ENCODE results near the gene TBC1D22A.

The TBC1D22A gene

DNA sequence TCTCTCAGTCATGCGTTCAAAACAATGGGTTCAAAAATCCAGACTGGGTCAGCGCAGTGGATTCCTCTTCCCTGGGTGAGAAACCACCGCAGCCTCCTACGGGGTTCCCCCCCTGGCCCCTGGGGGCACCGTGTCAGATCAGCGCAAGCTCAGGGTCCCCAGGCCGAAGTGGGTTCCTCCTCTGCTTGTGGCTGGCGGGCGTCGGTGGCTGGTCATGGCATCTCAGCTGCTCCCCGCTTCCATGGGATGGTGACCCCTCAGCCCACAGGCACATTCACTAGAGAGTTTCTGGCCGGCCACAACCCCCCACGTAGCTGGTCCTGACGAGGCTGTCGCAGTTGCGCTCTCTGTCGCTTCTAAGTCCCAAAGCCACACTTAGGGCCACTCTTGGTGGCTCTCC lies 389.8 kb downstream of the TBC1D22A start:
- DNase-seq (ENCODE audit: low spot score), result no peak
- no peak overlapping the region for H3K4me3 ChIP-seq
- H3K27ac ChIP-seq, result no peak overlapping the region
- TF ChIP-seq, protein P1, sequence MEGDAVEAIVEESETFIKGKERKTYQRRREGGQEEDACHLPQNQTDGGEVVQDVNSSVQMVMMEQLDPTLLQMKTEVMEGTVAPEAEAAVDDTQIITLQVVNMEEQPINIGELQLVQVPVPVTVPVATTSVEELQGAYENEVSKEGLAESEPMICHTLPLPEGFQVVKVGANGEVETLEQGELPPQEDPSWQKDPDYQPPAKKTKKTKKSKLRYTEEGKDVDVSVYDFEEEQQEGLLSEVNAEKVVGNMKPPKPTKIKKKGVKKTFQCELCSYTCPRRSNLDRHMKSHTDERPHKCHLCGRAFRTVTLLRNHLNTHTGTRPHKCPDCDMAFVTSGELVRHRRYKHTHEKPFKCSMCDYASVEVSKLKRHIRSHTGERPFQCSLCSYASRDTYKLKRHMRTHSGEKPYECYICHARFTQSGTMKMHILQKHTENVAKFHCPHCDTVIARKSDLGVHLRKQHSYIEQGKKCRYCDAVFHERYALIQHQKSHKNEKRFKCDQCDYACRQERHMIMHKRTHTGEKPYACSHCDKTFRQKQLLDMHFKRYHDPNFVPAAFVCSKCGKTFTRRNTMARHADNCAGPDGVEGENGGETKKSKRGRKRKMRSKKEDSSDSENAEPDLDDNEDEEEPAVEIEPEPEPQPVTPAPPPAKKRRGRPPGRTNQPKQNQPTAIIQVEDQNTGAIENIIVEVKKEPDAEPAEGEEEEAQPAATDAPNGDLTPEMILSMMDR (IDR thresholded peaks at IDR 0.05), result no peak

DNA sequence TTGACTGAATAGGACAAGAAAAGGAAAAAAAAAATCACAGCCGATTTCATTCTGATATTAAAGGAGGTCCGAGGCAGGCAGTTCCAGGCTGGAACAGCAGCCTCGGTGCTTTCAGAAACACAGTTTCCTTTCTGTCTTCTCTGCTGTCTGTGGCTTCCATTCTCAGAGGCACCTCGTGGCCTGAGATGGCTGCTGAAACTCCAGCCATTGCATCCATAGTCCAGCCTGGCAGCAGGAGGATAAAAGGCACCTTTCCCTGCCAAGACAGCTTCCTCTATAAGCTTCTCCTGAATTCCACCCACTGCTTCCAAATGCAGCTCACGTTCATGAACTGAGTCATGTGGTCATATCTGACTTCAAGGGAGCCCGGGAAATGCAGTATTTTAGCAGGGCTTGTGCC lies 390.5 kb downstream of the TBC1D22A start:
- Histone ChIP-seq H3K4me3 (no peak overlapping the region), H3K27ac (no peak overlapping the region)
- no peak for DNase-seq (ENCODE audit: low spot score)
- TF ChIP-seq, protein P1 (IDR thresholded peaks at IDR 0.05), result no peak

DNA sequence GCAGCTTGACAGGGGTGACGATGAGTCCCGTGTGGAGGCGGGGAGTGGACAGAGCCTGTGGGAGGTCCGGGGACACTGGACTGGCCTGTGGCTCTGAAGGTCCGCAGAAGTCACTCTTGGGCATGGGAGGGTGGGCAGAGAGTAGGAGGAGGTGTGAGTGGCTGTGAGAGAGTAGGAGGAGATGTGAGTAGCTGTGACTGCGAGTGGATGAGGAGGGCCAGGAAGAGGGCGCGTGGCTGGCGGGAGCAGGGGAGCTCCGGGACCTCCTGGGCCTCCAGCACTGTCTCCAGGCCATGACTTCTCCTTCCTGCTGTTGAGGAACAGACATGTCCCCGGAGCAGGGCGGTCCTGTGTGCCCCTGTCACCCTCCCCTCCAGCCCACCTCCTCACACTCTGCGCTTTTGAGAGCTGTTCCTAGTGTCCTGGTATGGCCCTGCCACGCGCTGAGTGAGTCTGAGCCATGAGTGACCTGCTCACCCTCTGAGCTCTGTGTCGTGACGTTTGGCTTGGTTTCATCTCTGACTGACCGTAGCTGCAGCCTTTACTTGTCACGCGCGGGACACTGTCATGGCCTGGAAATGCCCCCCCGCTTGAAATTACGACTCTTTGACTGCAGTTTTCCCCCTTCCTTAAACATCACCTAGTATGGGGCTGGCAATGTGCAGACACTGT lies 391.5 kb downstream of the TBC1D22A start:
- Histone ChIP-seq H3K27ac (peak overlapping the region in 1 of 2 donors; percentile 10), H3K4me3 (peak overlapping the region; percentile 58)
- DNase-seq (ENCODE audit: low spot score), result no peak
- TF ChIP-seq, protein P1 (IDR thresholded peaks at IDR 0.05), result no peak

DNA sequence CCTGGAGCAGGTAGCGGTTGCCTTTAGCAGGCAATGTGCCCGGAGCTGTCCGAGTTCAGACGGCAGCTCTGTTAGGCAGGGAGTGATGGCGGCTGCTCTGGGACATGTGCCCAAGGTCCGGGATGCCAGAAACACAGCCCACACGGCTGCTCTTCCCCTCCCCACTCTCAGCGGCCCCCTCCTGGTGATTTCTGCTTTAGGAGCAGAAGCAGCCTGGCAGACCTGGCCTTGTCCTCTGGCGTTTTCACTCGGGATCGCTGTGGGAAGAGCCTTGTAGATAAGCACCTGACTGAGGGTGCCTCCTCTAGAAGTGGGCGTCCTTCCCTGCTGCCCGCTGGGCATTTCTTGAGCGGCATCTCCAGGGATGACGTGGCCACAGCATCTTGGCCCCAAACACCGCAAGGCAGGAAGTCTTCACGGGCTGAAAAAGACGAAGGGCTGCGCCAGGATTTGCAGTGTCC lies 392.2 kb downstream of the TBC1D22A start:
- TF ChIP-seq, protein P1 (IDR thresholded peaks at IDR 0.05), result no peak
- DNase-seq (ENCODE audit: low spot score), result peak; percentile 79
- H3K27ac ChIP-seq, result peak overlapping the region in 1 of 2 donors; percentile 10
- H3K4me3 ChIP-seq, result peak overlapping the region; percentile 58

DNA sequence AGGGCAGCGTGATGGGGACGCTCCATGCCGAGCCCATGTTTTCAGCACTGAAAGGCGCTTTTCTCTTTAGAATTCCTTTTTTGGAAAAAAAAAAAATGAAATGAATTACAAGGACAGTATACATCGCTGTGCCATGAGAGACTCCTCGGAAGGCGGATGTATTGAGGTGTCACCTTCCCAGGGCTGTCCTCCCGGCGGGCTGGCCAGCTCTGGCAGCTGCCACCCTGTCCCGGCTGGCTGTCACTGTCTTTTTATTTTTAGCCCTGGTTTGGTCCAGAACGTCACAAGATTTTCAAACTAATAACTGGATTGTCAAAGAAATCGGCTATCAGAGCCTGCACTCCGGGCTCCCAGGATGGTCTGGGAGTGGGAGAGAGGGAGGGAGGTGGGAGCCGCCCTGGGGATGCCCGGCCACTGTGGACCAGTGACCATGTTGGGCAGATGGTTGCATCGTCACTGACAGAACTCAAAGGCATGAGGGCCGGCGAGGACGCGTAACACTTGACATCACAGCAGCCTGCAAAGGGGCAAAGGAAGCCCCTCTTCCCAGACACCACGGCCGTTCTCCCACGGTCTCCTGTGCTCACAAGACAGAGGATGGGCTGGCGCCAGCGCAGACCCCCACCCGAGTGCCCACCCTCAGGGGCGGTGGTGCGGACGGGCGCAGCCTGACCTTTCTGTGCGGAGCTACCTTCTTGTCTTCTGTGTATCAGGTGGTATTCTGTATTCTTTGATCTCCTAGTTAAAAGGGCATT lies 392.9 kb downstream of the TBC1D22A start:
- TF ChIP-seq, protein P1 (IDR thresholded peaks at IDR 0.05), result no peak
- no peak for DNase-seq (ENCODE audit: low spot score)
- Histone ChIP-seq H3K4me3 (peak overlapping the region; percentile 58), H3K27ac (no peak overlapping the region)

DNA sequence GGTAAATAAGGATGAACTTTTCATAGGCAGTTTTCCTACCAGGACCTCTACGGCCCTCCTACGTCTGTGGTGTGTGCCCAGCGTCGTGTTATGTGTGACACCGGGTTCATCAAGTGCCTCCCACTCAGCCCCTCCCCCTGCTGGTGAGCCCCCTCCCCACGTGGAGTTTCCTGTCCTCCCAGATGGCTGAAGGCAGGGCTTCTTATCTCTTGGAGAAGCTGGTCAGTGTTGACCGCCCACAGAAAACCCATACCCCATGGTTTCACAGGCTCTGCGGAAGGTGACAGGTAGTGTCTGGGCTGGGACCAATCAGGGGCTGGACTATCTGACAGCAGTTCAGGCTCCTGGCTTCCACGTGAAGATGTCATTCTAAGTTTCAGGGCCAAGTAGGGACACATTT lies 393.5 kb downstream of the TBC1D22A start:
- Histone ChIP-seq H3K4me3 (no peak overlapping the region), H3K27ac (no peak overlapping the region)
- no peak for DNase-seq (ENCODE audit: low spot score)
- TF ChIP-seq, protein P1 (IDR thresholded peaks at IDR 0.05), result no peak
